Mononuclear cell (primary cell): Measurements from ENCODE around the gene CACNA1I. TPM values are rescaled to one million over a fixed set of nuclear protein-coding genes. Genes with fewer than 3 reads are reported as not detected.
"Not testable (repeated sequence)": the region's sequence is repeated elsewhere in the genome, so short reads cannot be mapped to it uniquely, and the experiment has no call there.

Source experiments
- H3K27me3 ChIP-seq: 2 replicates; pipeline ENCODE4 v1.6.0; 2011; ENCODE audit warnings: low read length, control low read depth; ENCODE audit not compliant: insufficient read depth
- H3K4me1 ChIP-seq: 2 replicates; pipeline ENCODE4 v1.5.1; 2011; ENCODE audit warnings: mild to moderate bottlenecking, low read length, control low read depth; ENCODE audit not compliant: insufficient read depth
- H3K4me3 ChIP-seq: 2 replicates; pipeline ENCODE4 v1.5.1; 2011; ENCODE audit warnings: mild to moderate bottlenecking, low read length, moderate library complexity
- H3K9me3 ChIP-seq: 2 replicates; pipeline ENCODE4 v1.5.1; 2011; ENCODE audit warnings: low read depth, mild to moderate bottlenecking, control low read depth, low read length
- total RNA-seq: library from RNA; depleted of rRNA; stranded (reverse); fragments of >200 nt; gene quantifications from one replicate; pipeline ENCODE4 v1.2.3, GENCODE V29; 2012

The CACNA1I gene
- total RNA-seq: 8.0 TPM

GRCh38 chr22:39570665-39571064 lies at the start of gene CACNA1I:
Gene CACNA1I (plus strand): TSS chr22:39570753. CDS start chr22:39570753, 0 bp downstream.
- Histone ChIP-seq H3K27me3 (no peaks in the 10 kb centered on the region), H3K9me3 (no peaks in the 10 kb centered on the region), H3K4me1 (peaks cover 13% of the 10 kb centered on the region), H3K4me3 (no peak within 1 kb of the TSS)

GRCh38 chr22:39521106-39521885 lies 49.3 kb upstream of the CACNA1I start:
- not testable (repeated sequence) for H3K9me3 ChIP-seq, H3K27me3 ChIP-seq
- Histone ChIP-seq H3K4me3 (peak overlapping the region; percentile 100), H3K4me1 (peaks cover 63% of the 10 kb centered on the region)

DNA sequence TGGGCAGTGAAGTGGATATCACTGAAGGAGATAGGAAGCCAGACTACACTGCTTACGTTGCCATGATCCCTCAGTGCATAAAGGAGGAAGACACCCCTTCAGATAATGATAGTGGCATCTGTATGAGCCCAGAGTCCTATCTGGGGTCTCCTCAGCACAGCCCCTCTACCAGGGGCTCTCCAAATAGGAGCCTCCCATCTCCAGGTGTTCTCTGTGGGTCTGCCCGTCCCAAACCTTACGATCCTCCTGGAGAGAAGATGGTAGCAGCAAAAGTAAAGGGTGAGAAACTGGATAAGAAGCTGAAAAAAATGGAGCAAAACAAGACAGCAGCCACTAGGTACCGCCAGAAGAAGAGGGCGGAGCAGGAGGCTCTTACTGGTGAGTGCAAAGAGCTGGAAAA lies 48.5 kb upstream of the CACNA1I start:
- Histone ChIP-seq H3K4me1 (peaks cover 71% of the 10 kb centered on the region), H3K4me3 (peak overlapping the region; percentile 100)
- H3K27me3 ChIP-seq: not testable (repeated sequence)

DNA sequence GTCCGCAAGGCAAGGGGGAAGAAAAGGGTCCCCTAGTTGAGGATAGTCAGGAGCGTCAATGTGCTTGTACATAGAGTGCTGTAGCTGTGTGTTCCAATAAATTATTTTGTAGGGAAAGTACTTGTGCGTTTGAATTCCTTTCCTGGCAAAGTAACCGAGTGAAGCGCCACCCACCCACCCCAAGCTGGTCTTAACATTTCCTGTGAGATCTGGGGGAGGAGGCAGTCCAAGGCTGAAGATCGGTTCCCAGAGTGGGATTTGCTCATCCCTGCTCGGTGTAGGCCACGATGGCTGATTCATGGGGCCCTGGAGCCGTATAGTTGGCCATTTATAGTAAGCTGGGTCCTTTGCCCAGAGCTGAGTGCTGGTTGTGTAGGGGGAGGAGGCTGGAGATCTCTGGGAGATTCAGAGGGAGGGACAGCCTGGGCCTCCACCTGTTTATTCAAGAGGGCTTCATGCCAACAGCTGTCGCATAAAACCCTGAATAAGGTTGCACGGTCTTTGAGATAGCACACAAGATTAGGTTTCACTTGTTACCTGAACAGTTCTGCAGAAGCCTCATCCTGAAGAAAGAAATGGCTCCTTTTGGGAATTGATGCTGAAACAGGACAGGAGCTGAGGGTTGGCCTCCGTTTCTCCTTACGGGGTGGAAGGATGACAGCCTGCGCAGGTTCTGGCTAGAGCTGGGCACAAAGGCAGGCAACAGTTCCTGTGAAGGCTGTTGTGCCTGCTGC lies 47.8 kb upstream of the CACNA1I start:
- no peak overlapping the region for H3K4me3 ChIP-seq
- no peaks in the 10 kb centered on the region for H3K9me3 ChIP-seq
- no peaks in the 10 kb centered on the region for H3K27me3 ChIP-seq
- peaks cover 78% of the 10 kb centered on the region for H3K4me1 ChIP-seq

More for the DNA sequence above, 48.5 kb upstream of the CACNA1I start:
- not testable (repeated sequence) for H3K9me3 ChIP-seq

- H3K27me3 ChIP-seq: no peaks in the 10 kb centered on the region
- peaks cover 82% of the 10 kb centered on the region for H3K4me1 ChIP-seq
- no peaks in the 10 kb centered on the region for H3K9me3 ChIP-seq
These were observed 46.3 kb upstream of the CACNA1I start for GRCh38 chr22:39524089-39524752.

DNA sequence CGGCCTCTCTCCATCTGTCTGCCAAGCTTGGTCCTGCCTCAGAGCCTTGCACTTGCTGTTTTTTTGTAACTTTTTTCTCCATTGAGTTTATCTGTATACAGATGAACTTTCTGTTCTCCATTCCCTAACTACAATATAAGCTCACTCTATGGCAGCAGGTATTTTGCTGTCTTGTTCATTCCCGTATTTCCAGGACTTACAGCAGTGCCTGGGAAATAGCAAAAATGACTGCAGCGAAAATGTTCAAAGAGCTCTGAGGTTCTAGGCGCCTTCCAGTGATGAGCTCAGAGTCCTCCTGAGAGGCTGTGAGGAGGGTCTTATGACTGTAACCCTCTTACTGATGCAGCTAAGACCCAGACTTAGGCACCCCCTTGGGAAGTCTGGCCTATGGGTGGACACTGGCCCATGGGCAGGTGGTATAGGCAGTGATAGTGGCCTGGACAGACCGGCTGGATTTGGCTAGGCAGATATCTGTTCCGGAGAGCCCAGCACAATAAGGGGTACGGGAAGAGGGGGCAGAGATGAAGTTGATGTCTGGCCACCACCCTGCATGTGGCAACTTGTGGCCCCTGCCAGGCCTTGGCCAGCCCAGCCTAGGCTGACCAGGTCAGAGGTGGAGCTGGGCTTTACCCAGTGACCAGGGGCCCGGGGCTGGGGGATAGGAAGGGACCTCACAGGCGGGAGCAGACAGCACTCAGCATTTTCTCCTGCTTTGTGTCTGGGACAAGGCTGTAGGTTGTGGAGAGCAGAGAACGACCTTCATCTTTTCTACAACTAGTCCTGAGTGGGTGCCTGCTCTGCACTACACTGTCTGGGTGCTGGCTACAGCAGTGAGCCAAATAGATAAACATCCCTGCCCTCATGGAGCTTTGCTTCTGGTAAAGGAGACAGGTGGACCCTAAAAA lies 45.5 kb upstream of the CACNA1I start:
- H3K4me1 ChIP-seq: peaks cover 85% of the 10 kb centered on the region
- H3K9me3 ChIP-seq: no peaks in the 10 kb centered on the region
- H3K4me3 ChIP-seq: no peak overlapping the region
- H3K27me3 ChIP-seq: no peaks in the 10 kb centered on the region

More at GRCh38 chr22:39524089-39524752, 46.3 kb upstream of the CACNA1I start:
- H3K4me3 ChIP-seq: no peak overlapping the region

DNA sequence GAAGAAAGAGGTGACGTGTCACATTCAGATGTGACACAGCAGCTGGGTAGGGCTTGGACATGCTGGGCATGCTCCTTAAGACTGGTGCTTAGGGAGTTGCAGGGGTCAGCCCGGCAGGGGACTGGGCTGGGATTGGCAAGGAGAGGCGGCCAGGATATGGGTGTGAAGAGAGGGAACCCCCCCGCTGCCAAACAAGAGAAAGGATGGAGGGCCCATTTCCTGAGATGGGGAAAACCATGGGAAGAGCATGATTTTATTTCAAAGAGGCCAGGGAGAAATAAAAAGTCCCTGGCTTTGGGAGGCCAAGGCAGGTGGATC lies 44.9 kb upstream of the CACNA1I start:
- Histone ChIP-seq H3K27me3 (no peaks in the 10 kb centered on the region), H3K4me1 (peaks cover 91% of the 10 kb centered on the region), H3K4me3 (no peak overlapping the region), H3K9me3 (no peaks in the 10 kb centered on the region)

- Histone ChIP-seq H3K4me1 (peaks cover 96% of the 10 kb centered on the region), H3K9me3 (no peaks in the 10 kb centered on the region), H3K4me3 (no peak overlapping the region), H3K27me3 (no peaks in the 10 kb centered on the region)
These were observed 43.8 kb upstream of the CACNA1I start for GRCh38 chr22:39526736-39527171.

- H3K4me1 ChIP-seq: peaks cover 92% of the 10 kb centered on the region
- no peak overlapping the region for H3K4me3 ChIP-seq
- no peaks in the 10 kb centered on the region for H3K27me3 ChIP-seq
- H3K9me3 ChIP-seq: no peaks in the 10 kb centered on the region
These were observed 43.0 kb upstream of the CACNA1I start for GRCh38 chr22:39527481-39527961.

DNA sequence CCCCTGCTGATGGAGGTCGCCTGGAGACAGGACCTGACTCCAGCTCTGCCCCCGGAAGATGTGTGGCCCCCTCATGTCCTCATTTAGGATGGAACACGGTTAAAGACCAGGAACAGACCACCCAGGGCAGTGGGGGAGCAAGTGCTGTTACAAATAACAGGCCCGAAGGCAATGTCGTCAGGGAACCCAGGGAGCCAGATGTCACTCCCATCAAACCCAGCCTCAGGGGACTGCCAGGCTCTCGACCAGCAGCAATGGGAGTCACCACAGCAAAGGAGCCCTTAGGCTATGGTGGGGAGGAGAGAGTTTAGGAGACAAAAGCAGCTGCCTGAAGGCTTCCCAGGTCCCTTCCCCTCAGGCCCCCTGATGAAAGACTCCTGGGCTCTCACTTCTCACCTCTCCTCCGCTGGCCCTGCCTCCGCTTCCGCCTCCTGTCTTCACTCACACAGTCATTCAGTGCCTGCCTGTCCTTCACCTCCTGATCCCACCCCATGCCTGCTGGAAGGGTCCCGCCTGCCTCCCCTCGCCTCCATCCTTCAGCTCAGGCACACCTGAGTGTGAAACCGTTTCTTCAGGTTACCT lies 42.4 kb upstream of the CACNA1I start:
- no peak overlapping the region for H3K4me3 ChIP-seq
- no peaks in the 10 kb centered on the region for H3K9me3 ChIP-seq
- H3K4me1 ChIP-seq: peaks cover 86% of the 10 kb centered on the region
- H3K27me3 ChIP-seq: no peaks in the 10 kb centered on the region

- Histone ChIP-seq H3K4me3 (no peak overlapping the region), H3K4me1 (peaks cover 82% of the 10 kb centered on the region), H3K27me3 (no peaks in the 10 kb centered on the region), H3K9me3 (no peaks in the 10 kb centered on the region)
These were observed 41.7 kb upstream of the CACNA1I start for GRCh38 chr22:39528681-39529486.

DNA sequence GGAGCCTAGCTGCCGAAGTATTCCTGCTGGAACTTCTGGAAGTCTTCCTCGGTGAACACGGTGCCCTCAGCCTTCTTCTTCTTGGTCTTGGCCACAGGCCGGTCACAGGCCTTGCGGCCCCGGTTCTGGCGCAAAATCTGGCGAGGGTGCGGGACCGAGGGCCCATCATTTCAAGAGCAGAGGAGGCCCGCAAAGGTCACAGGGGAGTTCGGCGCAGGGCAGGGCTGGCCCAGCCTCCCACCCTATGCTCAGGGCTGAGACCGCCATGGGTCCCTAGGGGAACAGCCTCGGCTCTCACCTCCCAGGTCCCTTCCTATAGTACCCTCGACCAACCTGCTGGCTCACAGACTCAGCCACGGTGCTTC lies 41.1 kb upstream of the CACNA1I start:
- no peak overlapping the region for H3K4me3 ChIP-seq
- H3K4me1 ChIP-seq: peaks cover 78% of the 10 kb centered on the region
- H3K27me3 ChIP-seq: no peaks in the 10 kb centered on the region
- H3K9me3 ChIP-seq: no peaks in the 10 kb centered on the region

GRCh38 chr22:39530116-39530515 lies 40.4 kb upstream of the CACNA1I start:
- H3K9me3 ChIP-seq: no peaks in the 10 kb centered on the region
- peaks cover 80% of the 10 kb centered on the region for H3K4me1 ChIP-seq
- H3K4me3 ChIP-seq: no peak overlapping the region
- H3K27me3 ChIP-seq: no peaks in the 10 kb centered on the region
